ENCODE data around the gene SYK.
"Not testable (repeated sequence)": the region's sequence is repeated elsewhere in the genome, so short reads cannot be mapped to it uniquely, and the experiment has no call there.

The SYK gene

DNA sequence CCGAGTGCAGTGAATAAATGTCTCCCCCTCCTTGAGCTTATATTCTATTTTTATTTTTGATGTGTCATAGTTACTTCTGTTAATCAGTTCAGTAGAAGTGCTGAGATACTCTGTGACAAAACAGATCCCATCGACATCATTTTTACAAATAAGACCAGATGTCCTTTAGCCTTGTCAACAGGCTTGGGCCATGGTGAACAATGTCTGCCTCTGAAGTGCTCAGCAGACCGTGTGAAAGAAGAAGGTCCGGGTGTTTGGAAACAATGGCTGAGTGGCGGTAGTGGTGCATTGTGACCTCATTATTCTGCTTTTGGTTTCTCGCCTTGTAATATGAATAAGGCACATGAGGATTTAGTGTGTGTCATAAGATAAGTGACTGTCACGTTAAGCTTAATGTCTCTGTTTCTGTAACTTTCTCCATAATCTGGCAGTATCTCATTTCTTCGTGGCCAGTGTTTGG lies 71.2 kb downstream of the SYK start:
- FAIRE-seq = no peak

DNA sequence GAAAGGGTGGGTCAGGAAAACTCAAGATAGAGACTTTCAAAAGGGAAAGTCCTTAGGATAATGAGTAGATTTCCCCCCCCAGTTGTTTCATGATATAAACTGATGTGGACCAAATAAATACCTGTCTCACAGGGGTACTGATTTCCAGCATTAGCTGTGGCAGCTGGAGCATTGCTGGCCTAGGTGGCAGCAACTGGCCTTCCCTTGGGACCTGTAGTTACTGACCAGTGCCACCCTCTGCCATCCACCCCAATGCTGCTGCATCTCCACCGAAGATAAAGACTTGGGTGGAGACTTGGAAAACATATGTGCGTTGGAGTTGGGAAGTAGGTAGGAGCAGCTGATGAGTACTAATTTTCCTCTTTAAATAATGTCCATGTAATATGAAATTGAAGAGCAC lies 71.8 kb downstream of the SYK start:
- FAIRE-seq = no peak
- DNase-seq (ENCODE audit: insufficient read length, low spot score) = no peak

More for the DNA sequence above, 71.2 kb downstream of the SYK start:
- no peak for DNase-seq (ENCODE audit: insufficient read length, low spot score)

DNA sequence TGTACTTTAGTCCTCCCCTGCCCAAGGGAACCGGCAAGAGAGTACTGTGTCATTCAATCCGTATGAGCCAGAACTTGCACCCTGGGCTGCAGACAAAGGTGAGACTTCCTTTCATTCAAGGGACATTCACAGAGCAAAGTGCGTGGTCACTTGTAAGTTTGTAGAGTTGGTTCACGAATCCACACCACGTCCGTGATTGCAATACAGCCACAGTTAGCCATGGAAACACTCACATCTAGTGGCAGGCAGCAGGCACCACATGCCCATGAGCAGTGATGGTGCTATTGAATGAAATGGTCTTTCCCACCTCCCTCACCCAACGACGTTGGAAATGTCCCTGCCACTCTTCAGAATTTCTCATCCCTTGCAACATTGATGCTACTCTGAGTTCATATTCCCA lies 72.6 kb downstream of the SYK start:
- no peak for FAIRE-seq
- no peak for DNase-seq (ENCODE audit: insufficient read length, low spot score)

DNA sequence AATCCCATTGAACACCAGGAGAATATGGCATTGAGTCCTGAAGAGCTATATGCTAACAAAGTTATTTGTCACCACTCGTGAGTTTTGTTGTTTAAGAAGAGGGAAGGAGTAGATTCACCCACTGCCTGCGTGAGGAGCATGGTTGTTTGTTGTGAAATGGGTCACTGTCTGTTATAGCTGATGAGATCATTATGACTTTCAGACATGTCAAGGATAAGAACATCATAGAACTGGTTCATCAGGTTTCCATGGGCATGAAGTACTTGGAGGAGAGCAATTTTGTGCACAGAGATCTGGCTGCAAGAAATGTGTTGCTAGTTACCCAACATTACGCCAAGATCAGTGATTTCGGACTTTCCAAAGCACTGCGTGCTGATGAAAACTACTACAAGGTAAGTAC lies 76.9 kb downstream of the SYK start:
- DNase-seq (ENCODE audit: insufficient read length, low spot score) (no peak), FAIRE-seq (no peak)

DNA sequence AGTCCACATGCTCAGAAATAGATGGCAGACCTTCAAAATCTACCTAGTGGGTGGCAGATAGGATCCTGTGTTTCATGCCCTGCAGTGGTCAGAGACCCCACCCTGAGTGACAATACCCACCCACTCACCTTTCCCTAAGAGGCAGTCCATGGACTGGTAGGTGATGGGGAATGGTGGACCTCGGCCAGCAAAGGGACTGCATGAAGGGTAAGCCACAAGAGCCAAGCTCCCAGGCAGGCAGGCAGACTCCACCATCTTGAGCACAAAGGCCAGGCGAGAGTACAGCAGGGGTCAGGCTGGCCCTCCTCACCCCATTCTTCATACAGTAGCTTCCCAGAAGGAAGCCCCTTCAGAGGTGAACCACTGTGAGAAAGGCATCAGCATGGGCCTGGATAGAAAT lies 78.4 kb downstream of the SYK start:
- FAIRE-seq (no peak), DNase-seq (ENCODE audit: insufficient read length, low spot score) (no peak)

DNA sequence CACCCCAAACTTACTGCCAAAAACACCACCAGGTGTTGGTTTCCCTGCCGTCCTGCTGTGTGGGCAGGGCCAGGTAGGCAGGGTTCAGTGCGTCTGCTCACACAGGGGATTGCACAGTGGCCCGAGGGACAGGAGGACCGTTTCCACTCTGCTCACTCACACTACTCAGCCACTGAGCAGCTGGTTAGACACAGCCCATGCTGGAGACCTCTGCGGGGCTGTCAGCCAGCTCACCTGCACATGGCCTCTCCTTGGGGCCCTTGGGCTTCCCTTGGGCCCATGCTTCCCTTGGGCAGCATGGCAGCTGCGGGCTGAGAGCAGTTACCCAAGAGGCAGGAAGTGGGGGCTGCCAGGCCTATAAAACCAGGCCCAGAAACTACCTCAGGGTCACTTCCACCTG lies 79.0 kb downstream of the SYK start:
- no peak for DNase-seq (ENCODE audit: insufficient read length, low spot score)
- no peak for FAIRE-seq

DNA sequence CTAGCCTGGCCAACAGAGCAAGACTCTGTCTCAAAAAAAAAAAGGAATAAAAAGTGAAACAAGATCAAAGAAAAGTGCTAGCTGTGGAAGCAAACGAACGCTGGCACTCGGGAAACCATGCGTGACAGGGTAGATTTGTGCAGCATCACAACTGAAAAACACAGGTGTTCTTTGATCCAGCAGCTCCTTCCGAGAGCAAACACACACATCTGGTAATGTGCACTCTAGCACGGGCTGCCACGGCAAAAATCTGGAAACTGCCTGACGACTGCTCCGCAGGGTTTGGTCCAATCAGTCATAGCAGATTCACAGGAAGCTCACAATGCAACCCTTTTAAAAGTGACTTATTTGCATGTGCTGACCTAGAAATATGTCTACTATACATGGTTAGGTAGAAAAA lies 80.0 kb downstream of the SYK start:
- FAIRE-seq (peak; percentile 92), DNase-seq (ENCODE audit: insufficient read length, low spot score) (peak; percentile 24)

DNA sequence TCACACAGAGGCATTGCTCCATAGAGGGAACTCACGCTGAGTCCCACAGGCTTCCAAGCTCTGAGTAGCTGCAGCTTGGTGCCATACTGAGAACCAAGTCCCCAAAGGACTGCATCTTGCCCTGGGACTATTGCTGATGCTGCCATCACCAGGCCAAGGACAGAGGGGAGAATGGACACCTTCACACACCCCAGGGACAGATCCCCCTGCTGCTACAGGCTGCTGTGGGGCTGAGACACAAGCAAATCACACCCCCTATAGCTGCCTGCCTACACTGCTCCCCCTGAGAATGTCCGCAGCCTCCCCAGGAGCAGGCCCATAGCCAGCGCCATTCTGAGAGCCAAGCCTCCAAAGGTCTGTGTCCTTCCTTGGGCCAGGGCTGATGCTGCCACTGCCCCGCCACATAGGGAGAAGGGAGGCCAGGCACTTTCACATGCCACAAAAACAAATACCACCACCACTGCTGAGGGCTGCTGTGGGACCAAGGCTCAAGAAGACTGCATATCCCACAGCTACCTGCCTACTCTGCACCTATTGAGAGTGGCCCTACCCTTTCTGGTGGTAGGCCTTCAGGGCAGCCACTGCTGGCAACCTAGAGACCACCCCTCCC lies 81.5 kb downstream of the SYK start:
- no peak for DNase-seq (ENCODE audit: insufficient read length, low spot score)
- FAIRE-seq = no peak

DNA sequence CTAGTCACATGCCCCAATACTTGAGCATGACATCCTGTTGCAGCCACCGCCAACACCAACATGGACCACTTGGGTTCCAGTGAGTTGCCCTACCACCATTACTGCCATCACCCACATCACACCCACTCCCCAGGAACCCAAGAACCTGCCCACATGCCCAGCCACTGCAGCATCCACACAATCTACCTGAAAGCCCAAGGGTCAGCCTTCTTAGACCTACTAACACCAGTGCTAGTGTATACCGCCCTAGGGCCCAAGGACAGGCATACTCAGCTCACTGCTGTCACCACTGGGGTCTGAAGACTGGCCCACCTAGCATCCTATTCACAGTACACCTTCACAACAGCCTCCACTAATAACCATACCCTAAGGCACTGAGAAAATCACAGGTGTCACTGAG lies 82.0 kb downstream of the SYK start:
- FAIRE-seq (no peak), DNase-seq (ENCODE audit: insufficient read length, low spot score) (no peak)

DNA sequence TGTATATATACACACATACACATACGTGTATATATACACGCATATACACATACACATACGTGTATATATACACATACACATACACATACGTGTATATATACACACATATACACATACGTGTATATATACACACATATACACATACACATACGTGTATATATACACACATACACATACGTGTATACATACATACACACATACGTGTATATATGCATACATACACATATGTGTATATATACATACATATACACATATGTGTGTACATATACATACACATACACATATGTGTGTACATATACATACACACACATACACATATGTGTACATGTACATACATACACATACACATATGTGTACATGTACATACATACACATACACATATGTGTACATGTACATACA lies 82.6 kb downstream of the SYK start:
- FAIRE-seq (no peak), DNase-seq (ENCODE audit: insufficient read length, low spot score) (no peak)

DNA sequence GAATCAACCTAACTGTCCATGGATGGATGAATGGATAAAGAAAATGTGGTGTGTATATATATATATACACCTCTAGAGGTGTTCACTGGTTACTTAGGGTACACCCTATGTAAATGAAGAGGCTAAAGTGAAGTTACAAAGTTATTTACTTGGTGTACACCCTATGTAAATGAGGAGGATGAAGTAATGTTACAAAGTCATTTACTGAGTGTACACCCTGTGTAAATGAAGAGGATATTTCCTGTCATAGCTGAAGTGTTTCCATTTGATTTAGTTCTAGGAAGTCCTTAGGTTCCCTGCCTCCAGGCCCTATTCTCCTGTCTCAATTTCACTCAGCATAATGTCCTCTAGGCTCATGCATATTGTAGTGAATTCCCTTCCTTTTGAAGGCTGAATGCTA lies 85.2 kb downstream of the SYK start:
- not testable (repeated sequence) for FAIRE-seq; DNase-seq (ENCODE audit: insufficient read length, low spot score)

DNA sequence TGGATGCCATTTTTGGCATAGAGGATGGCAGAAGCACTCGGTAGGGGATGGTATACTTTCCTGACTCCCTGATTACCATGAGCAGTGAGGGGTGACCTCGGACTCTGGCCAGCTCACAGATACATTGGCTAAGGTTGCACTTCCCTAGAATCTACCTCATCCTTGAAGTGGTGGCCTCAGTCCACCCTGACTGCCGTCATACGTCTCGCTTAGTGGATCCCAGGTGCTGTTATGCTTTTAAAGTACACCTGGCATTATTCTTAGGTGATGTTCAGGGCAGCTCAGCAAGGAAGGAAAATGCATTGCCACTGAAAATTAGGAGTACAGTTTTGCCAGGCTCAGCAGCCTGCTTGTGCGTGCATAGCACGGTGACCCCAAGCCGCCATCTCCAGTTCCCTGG lies 87.3 kb downstream of the SYK start:
- no peak for DNase-seq (ENCODE audit: insufficient read length, low spot score)
- FAIRE-seq = no peak

DNA sequence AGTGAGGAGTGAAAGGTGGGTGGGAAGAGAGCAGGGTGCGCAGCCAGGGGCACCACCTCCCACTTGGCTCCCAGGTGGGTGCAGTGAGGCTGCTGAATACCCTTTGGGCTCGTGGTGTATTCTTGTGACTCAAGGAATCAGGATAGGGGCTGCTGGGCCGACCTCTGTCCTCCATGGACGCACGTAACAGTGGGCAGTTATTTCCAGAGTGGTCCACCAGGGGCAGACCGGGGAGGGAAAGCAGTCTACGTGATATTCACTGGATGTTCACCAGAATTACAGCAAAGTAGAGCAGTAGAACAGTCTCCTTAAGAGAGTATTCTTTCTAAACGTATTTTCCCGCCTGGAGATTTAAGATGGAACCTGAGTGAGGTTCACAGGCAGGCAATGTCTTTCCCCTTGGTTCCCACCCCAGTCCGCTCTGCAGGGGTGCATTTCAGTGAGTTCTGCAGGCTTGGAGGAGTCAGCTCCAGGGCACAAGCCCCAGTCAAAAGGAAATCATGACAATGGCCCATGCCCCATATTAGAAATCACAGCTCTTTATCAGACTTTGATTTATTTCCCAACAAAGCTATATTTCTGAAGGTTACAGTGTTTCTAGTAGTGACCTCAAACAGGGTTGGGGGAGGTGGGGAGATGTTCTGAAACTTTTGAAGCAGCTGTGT lies 88.7 kb downstream of the SYK start:
- no peak for FAIRE-seq
- no peak for DNase-seq (ENCODE audit: insufficient read length, low spot score)

DNA sequence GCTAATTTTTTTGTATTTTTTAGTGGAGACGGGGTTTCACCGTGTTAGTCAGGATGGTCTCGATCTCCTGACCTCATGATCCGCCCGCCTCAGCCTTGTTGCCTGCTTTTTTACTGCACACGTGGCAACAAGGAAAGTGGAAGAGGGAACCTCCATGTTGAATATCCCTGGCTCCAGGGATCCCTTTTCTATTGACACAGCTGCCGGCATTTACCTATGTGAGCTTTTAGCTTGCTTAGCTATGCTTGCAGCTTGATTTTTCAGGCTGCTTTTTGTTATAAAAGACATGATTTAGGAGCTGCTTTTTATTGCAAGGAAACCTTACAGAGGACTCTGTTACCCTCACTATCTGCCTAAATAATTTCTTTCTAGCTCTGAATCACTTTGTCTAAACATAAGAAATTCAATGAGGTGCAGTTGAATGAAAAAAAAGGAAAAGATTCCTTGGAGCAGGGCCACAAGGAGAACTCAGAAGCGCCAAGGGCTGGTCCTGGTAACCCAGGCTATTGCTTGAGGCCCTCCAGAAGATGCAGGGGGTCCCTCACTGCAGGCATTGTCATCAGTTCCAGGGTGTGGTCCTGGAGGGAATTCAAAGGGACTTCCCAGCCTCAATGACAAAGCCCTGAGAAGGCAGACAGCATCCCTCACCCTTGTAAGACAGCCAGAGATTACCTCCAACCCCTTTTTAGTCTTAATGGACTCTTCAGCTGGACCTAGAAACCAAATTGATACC lies 89.9 kb downstream of the SYK start:
- no peak for DNase-seq (ENCODE audit: insufficient read length, low spot score)
- no peak for FAIRE-seq

DNA sequence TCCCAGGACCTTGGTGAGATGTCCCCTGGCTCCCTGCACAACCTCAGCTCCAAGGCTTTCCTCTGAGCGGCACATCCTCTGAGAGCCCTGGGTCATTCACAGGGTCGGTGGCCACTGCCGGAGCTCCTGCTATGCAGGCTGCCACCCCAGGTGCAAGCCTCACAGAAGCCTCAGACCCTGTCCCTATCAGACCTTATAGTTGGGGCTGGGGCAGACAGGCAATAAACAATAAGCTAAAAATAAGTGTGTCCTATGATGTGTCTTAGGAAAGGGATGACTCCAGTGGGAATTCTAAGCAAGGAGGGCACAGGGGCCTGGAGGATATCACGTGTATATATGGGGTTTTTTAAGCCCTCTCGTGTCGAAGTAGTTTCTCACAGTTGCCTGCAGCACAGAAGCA lies 91.3 kb downstream of the SYK start:
- no peak for FAIRE-seq
- DNase-seq (ENCODE audit: insufficient read length, low spot score) = no peak

DNA sequence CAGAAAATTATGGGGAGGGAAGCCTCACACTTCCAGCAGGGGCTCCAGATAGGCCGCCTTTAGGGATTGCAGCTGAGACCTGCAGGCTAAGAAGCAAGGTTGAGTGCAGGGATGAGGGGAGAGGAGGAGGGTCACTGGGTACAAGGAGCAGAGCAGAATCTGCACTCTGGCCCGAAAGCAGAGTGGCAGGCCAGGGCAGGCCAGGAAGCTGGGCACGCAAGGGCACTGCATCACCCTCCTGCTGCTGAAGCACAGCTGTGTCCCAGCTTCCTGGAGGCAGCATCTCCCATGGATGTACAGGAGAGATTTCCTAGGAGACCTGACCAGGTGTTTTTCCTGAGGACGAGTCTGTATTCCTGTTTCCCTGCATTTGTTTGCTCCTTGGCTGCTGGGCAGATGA lies 92.1 kb downstream of the SYK start:
- DNase-seq (ENCODE audit: insufficient read length, low spot score) (no peak), FAIRE-seq (no peak)

DNA sequence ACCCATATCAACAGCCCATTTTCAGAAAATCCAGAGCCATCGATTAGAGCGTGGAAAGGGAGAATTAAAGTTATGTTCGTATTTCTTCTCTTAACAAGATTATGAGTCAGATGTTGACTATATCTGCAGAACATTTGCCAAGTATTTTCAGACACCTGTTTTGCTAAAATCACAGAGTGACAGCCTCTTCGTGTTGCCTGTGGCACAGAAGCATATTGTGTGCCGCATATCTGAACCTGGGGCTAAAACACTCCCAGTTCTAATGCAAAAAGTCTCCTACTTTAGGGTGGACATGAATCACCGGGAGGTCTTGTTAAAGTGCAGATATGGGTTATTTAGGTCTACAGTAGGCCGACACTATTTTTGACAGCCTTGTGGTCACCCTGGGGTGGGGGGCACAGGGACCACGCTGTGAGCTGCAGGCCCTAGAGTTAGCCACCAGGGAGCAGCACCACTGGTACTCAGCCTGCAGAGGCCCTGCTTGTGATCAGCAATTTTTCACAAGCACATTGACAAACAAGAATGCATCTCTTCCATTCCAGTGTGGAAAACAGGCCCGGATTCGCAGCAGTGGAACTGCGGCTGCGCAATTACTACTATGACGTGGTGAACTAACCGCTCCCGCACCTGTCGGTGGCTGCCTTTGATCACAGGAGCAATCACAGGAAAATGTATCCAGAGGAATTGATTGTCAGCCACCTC lies 93.5 kb downstream of the SYK start:
- DNase-seq (ENCODE audit: insufficient read length, low spot score) (no peak), FAIRE-seq (no peak)

DNA sequence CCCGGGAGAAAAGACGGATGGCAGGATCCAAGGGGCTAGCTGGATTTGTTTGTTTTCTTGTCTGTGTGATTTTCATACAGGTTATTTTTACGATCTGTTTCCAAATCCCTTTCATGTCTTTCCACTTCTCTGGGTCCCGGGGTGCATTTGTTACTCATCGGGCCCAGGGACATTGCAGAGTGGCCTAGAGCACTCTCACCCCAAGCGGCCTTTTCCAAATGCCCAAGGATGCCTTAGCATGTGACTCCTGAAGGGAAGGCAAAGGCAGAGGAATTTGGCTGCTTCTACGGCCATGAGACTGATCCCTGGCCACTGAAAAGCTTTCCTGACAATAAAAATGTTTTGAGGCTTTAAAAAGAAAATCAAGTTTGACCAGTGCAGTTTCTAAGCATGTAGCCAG lies 94.2 kb downstream of the SYK start:
- FAIRE-seq = no peak
- no peak for DNase-seq (ENCODE audit: insufficient read length, low spot score)

DNA sequence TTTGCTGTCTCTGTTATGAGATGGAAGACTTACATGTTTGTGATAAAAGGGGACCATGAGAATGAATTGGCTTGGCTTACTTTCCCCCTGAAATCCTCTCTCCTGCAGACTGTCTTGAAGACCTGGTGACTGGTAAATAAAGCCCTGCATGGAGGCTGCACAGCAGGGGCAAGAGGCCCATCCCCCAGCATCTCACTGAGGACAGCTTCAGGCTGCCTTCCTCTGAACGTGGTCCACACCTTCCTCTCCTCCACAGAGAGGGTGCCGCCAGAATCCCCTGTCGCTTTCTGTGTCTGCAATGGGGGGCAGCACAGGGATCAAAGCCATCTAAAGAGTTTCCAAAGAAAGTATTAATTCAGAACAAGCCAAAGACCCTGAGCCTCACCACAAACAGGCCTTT lies 94.6 kb downstream of the SYK start:
- no peak for DNase-seq (ENCODE audit: insufficient read length, low spot score)
- no peak for FAIRE-seq

DNA sequence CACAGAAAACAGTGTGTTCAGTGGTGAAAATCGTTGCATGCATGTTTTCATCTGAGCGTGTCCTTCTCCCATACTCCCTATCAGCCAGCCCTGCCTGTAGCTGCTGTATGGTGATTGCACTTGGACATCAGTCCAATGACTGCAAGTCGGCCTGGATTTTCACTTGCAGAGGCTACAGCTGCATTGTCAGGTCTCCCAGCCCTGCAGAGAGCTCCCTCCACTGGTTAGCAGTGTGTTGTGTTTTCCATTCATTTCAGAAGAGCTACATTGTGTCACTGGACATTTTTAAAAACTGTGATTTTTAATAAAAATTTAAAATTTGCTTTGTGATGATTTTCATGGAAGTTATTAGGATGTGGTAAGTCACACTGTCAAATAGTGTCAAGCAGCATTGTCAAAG lies 96.6 kb downstream of the SYK start:
- DNase-seq (ENCODE audit: insufficient read length, low spot score) (no peak), FAIRE-seq (no peak)

DNA sequence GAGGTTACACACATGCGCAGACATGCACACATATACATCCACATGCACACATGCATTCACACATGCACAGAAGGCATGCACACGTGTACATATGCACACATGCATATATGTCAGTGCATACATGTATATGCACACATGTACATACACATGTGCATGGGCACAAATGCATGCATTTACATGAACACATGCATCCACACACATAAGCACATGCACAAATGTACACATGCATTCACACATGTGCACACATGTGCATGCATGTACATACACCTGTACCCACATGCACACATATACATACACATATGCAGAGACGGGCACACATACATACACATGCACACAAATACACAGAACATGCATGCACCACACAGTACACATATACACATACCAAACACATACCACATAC lies 97.7 kb downstream of the SYK start:
- FAIRE-seq (no peak), DNase-seq (ENCODE audit: insufficient read length, low spot score) (no peak)

DNA sequence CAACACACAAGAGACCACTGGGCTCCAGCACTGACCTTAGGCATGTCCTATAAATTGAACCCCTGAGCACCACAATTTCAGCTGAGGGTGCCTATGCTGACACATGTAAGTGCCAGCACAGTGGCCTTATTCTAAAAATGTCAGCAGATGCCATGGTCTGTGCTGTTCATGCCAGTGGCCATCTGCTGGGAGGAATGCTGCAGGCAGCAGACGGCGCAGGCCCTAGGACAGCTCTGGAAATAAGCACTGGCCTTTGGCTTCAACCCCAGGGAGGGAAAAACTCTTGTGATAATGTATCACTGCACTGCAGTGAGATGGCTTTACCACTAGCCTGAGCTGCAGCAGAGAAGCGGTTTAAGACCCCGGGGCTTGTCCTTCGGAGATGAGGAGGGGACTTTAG lies 98.5 kb downstream of the SYK start:
- DNase-seq (ENCODE audit: insufficient read length, low spot score) (no peak), FAIRE-seq (no peak)
